ENCODE results near the gene TMEM218.

DNA sequence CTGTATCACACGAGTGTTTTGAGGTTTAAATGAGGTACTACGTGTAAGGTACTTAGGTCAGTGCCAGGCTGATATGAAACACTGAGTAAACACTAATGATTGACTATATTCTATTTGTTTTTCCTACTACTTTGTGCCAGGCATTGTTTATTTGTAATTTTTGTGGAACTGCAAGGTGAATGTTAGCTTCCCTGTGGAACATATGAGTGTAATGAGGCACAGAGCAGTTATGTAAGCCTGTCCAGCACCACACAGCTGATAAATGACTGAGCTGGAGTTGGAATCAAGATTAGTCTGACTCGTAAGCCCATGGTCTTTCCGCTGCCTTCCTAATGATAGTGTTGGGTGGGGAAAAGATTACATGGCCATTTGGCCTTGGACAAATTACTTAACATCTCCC lies 42.4 kb downstream of the TMEM218 start:
- TF ChIP-seq, protein P1, sequence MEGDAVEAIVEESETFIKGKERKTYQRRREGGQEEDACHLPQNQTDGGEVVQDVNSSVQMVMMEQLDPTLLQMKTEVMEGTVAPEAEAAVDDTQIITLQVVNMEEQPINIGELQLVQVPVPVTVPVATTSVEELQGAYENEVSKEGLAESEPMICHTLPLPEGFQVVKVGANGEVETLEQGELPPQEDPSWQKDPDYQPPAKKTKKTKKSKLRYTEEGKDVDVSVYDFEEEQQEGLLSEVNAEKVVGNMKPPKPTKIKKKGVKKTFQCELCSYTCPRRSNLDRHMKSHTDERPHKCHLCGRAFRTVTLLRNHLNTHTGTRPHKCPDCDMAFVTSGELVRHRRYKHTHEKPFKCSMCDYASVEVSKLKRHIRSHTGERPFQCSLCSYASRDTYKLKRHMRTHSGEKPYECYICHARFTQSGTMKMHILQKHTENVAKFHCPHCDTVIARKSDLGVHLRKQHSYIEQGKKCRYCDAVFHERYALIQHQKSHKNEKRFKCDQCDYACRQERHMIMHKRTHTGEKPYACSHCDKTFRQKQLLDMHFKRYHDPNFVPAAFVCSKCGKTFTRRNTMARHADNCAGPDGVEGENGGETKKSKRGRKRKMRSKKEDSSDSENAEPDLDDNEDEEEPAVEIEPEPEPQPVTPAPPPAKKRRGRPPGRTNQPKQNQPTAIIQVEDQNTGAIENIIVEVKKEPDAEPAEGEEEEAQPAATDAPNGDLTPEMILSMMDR (IDR thresholded peaks at IDR 0.05): no peak
- no peak for TF ChIP-seq EP300 (IDR thresholded peaks at IDR 0.05)

All from stomach (tissue), 4 donors.